Metanephros (tissue), 1 donor: Measurements from ENCODE around the gene SPATA3. TPM values are rescaled to one million over a fixed set of nuclear protein-coding genes. Genes with fewer than 3 reads are reported as not detected.

Source experiments
- total RNA-seq: library from RNA; depleted of rRNA; stranded (reverse); fragments of >200 nt; gene quantifications from one replicate; pipeline ENCODE4 v1.2.3, GENCODE V29; 2014

SPATA3 gene
- total RNA-seq, result not detected

DNA sequence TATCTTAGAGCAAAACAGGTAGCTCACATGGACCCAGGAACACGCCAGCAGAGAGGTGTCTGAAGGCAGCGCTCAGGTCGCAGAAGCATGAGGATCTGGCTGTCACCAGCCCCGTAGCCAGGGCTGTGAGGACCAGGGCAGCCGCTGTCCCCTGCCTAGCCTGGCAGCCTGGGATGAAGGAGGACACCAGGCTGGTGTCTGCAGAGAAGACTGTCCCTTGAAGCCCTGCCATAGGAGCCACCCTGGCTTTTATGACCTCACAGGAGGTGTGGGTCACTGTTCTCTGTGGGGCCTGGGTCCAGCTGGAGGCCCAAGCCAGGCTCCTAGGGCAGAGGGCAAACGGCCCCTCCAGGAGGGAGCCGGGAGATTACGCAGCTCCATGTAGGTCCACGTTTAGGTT, at the start of gene SPATA3:
TSS of gene SPATA3 (plus strand) at position 301 of the 400 bp plus-strand sequence. CDS start 113 bp downstream, outside the sequence.

DNA sequence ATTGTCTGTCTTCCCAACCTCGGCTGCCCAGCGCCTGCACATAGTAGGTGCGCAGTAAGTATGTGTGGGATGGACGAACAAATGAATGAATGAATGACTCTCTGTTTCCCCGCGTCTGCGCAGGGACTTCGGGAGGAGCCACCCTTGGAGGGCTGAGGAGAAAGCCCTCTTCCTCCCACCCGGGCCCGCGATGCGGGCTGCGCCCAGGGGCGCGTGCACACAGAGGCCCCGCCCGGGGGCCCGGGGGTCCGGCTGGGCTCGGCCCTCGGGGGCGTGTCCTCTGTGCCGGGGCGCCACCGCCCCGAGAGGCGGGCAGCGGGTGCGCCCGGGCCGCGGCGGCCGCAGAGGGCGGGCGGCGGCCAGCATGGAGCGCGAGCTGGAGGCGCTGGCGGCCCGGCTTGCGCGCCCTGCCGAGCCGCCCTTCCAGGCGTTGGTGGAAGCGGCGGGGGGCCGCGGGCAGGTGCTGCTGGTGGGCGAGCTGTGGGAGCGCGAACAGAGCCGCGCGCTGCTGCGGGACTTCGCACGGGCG, 41.3 kb downstream of the SPATA3 start, which contains the start of gene C2orf72:
TSS of gene C2orf72 (plus strand) at position 322 of the 529 bp plus-strand sequence. CDS start at position 365, 43 bp downstream.

GRCh38 chr2:231056453-231057416, 60.8 kb downstream of the SPATA3 start, which contains the start of gene PSMD1:
PSMD1 (plus strand) TSS chr2:231056867; CDS start chr2:231057026, 159 bp downstream.

Other genes starting within 250 kb of the SPATA3 start
- 468 TPM for gene ITM2C, start 131.2 kb upstream of the SPATA3 start, total RNA-seq
- 0.18 TPM for gene GPR55, start 70.9 kb upstream of the SPATA3 start, total RNA-seq
- 3.0 TPM for gene C2orf72, start 41.4 kb downstream of the SPATA3 start, total RNA-seq
- 72.2 TPM for gene PSMD1, start 60.7 kb downstream of the SPATA3 start, total RNA-seq
- gene HTR2B, start 128.9 kb downstream of the SPATA3 start, total RNA-seq, result 16.9 TPM
- 28.2 TPM for gene ARMC9, start 202.5 kb downstream of the SPATA3 start, total RNA-seq